BLaER1 (cell line): ENCODE results near the gene KLHDC10.

ENCODE experiments used
- H3K27ac ChIP-seq: shearing (Covaris generic); formaldehyde crosslinking; 2 replicates; pipeline ENCODE4 v1.8.1; 2022
- H3K27me3 ChIP-seq: shearing (Covaris generic); formaldehyde crosslinking; 2 replicates; pipeline ENCODE4 v1.8.1; 2022
- H3K36me3 ChIP-seq: shearing (Covaris generic); formaldehyde crosslinking; 2 replicates; pipeline ENCODE4 v1.8.1; 2022
- H3K4me1 ChIP-seq: shearing (Covaris generic); formaldehyde crosslinking; 2 replicates; pipeline ENCODE4 v1.8.1; 2022
- H3K4me2 ChIP-seq: shearing (Covaris generic); formaldehyde crosslinking; 2 replicates; pipeline ENCODE4 v1.8.1; 2022
- H3K4me3 ChIP-seq: shearing (Covaris generic); formaldehyde crosslinking; 2 replicates; pipeline ENCODE4 v1.8.1; 2022
- H3K9ac ChIP-seq: shearing (Covaris generic); formaldehyde crosslinking; 2 replicates; pipeline ENCODE4 v1.8.1; 2022
- H3K9me3 ChIP-seq: shearing (Covaris generic); formaldehyde crosslinking; 2 replicates; pipeline ENCODE4 v1.8.1; 2022
- H4K20me1 ChIP-seq: shearing (Covaris generic); formaldehyde crosslinking; 2 replicates; pipeline ENCODE4 v1.8.1; 2022
- Cebpa-rat ChIP-seq: shearing (Covaris generic); IDR thresholded peaks from 2 replicates; pipeline ENCODE4 v1.8.1; 2022

KLHDC10 gene

GRCh38 chr7:130137207-130137606 lies 66.9 kb downstream of the KLHDC10 start:
- peaks cover 20% of the 10 kb centered on the region for H3K4me1 ChIP-seq
- H3K27me3 ChIP-seq: peaks cover 20% of the 10 kb centered on the region
- H3K36me3 ChIP-seq: peaks cover 77% of the 10 kb centered on the region
- H3K9me3 ChIP-seq: no peaks in the 10 kb centered on the region
- H3K4me2 ChIP-seq: no peak overlapping the region
- no peak overlapping the region for H3K9ac ChIP-seq
- no peak for TF ChIP-seq Cebpa-rat
- no peak overlapping the region for H3K4me3 ChIP-seq
- H4K20me1 ChIP-seq: peaks cover 31% of the 10 kb centered on the region
- no peak overlapping the region for H3K27ac ChIP-seq

- H3K27ac ChIP-seq: no peak overlapping the region
- no peak overlapping the region for H3K9ac ChIP-seq
- peaks cover 34% of the 10 kb centered on the region for H4K20me1 ChIP-seq
- TF ChIP-seq Cebpa-rat: no peak
- no peak overlapping the region for H3K4me2 ChIP-seq
- H3K36me3 ChIP-seq: peaks cover 56% of the 10 kb centered on the region
- H3K4me1 ChIP-seq: peaks cover 30% of the 10 kb centered on the region
- H3K27me3 ChIP-seq: peaks cover 21% of the 10 kb centered on the region
- H3K4me3 ChIP-seq: no peak overlapping the region
- no peaks in the 10 kb centered on the region for H3K9me3 ChIP-seq
Observed at GRCh38 chr7:130139193-130139960, 69.0 kb downstream of the KLHDC10 start.

GRCh38 chr7:130140551-130141160 lies 70.3 kb downstream of the KLHDC10 start:
- Histone ChIP-seq H4K20me1 (peaks cover 34% of the 10 kb centered on the region), H3K9me3 (no peaks in the 10 kb centered on the region), H3K27ac (no peak overlapping the region), H3K27me3 (peaks cover 21% of the 10 kb centered on the region), H3K36me3 (peaks cover 43% of the 10 kb centered on the region), H3K4me2 (peak overlapping the region; percentile 71), H3K9ac (no peak overlapping the region), H3K4me1 (peaks cover 30% of the 10 kb centered on the region), H3K4me3 (no peak overlapping the region)
- TF ChIP-seq Cebpa-rat: no peak

- 0 out of 2 replicates have a peak overlapping the region, but pooled peaks have one; percentile 18 for H3K9ac ChIP-seq
- TF ChIP-seq Cebpa-rat: no peak
Observed at GRCh38 chr7:130141161-130141883, 71.0 kb downstream of the KLHDC10 start.

GRCh38 chr7:130141884-130142653 lies 71.7 kb downstream of the KLHDC10 start:
- H3K9me3 ChIP-seq: no peaks in the 10 kb centered on the region
- no peak overlapping the region for H3K27ac ChIP-seq
- H4K20me1 ChIP-seq: peaks cover 34% of the 10 kb centered on the region
- H3K36me3 ChIP-seq: peaks cover 30% of the 10 kb centered on the region
- peaks cover 21% of the 10 kb centered on the region for H3K27me3 ChIP-seq
- peaks cover 36% of the 10 kb centered on the region for H3K4me1 ChIP-seq
- peak overlapping the region; percentile 71 for H3K4me2 ChIP-seq
- H3K4me3 ChIP-seq: no peak overlapping the region; the same call in 1 of the 2 replicates
- TF ChIP-seq Cebpa-rat: no peak
- H3K9ac ChIP-seq: no peak overlapping the region

More at GRCh38 chr7:130141161-130141883, 71.0 kb downstream of the KLHDC10 start:
- Histone ChIP-seq H3K36me3 (peaks cover 37% of the 10 kb centered on the region), H3K27ac (0 out of 2 replicates have a peak overlapping the region, but pooled peaks have one; percentile 43), H3K27me3 (peaks cover 21% of the 10 kb centered on the region), H3K4me3 (peak overlapping the region; percentile 45; the same call in 1 of the 2 replicates), H3K4me1 (peaks cover 30% of the 10 kb centered on the region), H4K20me1 (peaks cover 34% of the 10 kb centered on the region), H3K9me3 (no peaks in the 10 kb centered on the region), H3K4me2 (peak overlapping the region; percentile 71)

- H3K4me1 ChIP-seq: peaks cover 44% of the 10 kb centered on the region
- H3K27ac ChIP-seq: no peak overlapping the region
- no peak overlapping the region for H3K9ac ChIP-seq
- peaks cover 34% of the 10 kb centered on the region for H4K20me1 ChIP-seq
- H3K4me2 ChIP-seq: peak overlapping the region; percentile 71
- no peak overlapping the region for H3K4me3 ChIP-seq
- no peak for TF ChIP-seq Cebpa-rat
- H3K36me3 ChIP-seq: peaks cover 23% of the 10 kb centered on the region
- H3K9me3 ChIP-seq: no peaks in the 10 kb centered on the region
- peaks cover 21% of the 10 kb centered on the region for H3K27me3 ChIP-seq
Observed at GRCh38 chr7:130142654-130143333, 72.5 kb downstream of the KLHDC10 start.

GRCh38 chr7:130143334-130143732 lies 73.0 kb downstream of the KLHDC10 start:
- peaks cover 21% of the 10 kb centered on the region for H3K27me3 ChIP-seq
- H4K20me1 ChIP-seq: peaks cover 38% of the 10 kb centered on the region
- H3K36me3 ChIP-seq: peaks cover 19% of the 10 kb centered on the region
- peaks cover 49% of the 10 kb centered on the region for H3K4me1 ChIP-seq
- peak overlapping the region; percentile 71; the same call in 1 of the 2 replicates for H3K4me2 ChIP-seq
- H3K4me3 ChIP-seq: no peak overlapping the region
- H3K9me3 ChIP-seq: no peaks in the 10 kb centered on the region
- H3K27ac ChIP-seq: no peak overlapping the region
- H3K9ac ChIP-seq: no peak overlapping the region
- TF ChIP-seq Cebpa-rat: no peak

- peaks cover 38% of the 10 kb centered on the region for H4K20me1 ChIP-seq
- no peak overlapping the region for H3K4me2 ChIP-seq
- no peak overlapping the region for H3K27ac ChIP-seq
Observed at GRCh38 chr7:130143986-130144311, 73.6 kb downstream of the KLHDC10 start.

More at GRCh38 chr7:130143986-130144311, 73.6 kb downstream of the KLHDC10 start:
- Histone ChIP-seq H3K9me3 (no peaks in the 10 kb centered on the region), H3K9ac (no peak overlapping the region), H3K4me1 (peaks cover 55% of the 10 kb centered on the region), H3K36me3 (peaks cover 19% of the 10 kb centered on the region), H3K27me3 (peaks cover 21% of the 10 kb centered on the region), H3K4me3 (no peak overlapping the region)
- TF ChIP-seq Cebpa-rat: no peak
